H9 (cell line): Measurements from ENCODE around the gene SP110. TPM values are rescaled to one million over a fixed set of nuclear protein-coding genes. Genes with fewer than 3 reads are reported as not detected.

ENCODE experiments used
- DNase-seq: peaks from one replicate; pipeline ENCODE4 v3.0.0-alpha.2; 2017
- H2AFZ ChIP-seq: one replicate; pipeline ENCODE4 v1.6.1; 2013; ENCODE audit warnings: mild to moderate bottlenecking, low read length, control low read depth, moderate library complexity
- H2AK5ac ChIP-seq: 2 replicates; pipeline ENCODE4 v1.6.1; 2013; ENCODE audit warnings: low read length, control low read depth, mixed read lengths; ENCODE audit not compliant: insufficient read length
- H2BK120ac ChIP-seq: one replicate; pipeline ENCODE4 v1.6.1; 2013; ENCODE audit warnings: low read depth, mild to moderate bottlenecking, low read length, control low read depth, inconsistent platforms; ENCODE audit not compliant: poor library complexity, severe bottlenecking
- H2BK12ac ChIP-seq: 2 replicates; pipeline ENCODE4 v1.6.1; 2013; ENCODE audit warnings: low read length, control low read depth, mixed read lengths, low read depth; ENCODE audit not compliant: insufficient read length
- H2BK15ac ChIP-seq: 2 replicates; pipeline ENCODE4 v1.6.1; 2013; ENCODE audit warnings: low read depth, low read length, control low read depth
- H2BK20ac ChIP-seq: one replicate; pipeline ENCODE4 v1.6.1; 2013; ENCODE audit warnings: low read depth, mild to moderate bottlenecking, low read length, control low read depth, inconsistent platforms; ENCODE audit not compliant: poor library complexity, severe bottlenecking
- H2BK5ac ChIP-seq: 2 replicates; pipeline ENCODE4 v1.6.1; 2013; ENCODE audit warnings: low read length, control low read depth, mixed read lengths; ENCODE audit not compliant: insufficient read length
- H3K14ac ChIP-seq: 2 replicates; pipeline ENCODE4 v1.6.1; 2013; ENCODE audit warnings: low read length, control low read depth; ENCODE audit not compliant: insufficient read depth
- H3K18ac ChIP-seq: 2 replicates; pipeline ENCODE4 v1.6.1; 2013; ENCODE audit warnings: low read depth, mild to moderate bottlenecking, mixed read lengths, low read length, control low read depth; ENCODE audit not compliant: insufficient read length
- H3K23ac ChIP-seq: 2 replicates; pipeline ENCODE4 v1.6.1; 2013; ENCODE audit warnings: low read length, control low read depth, mixed read lengths, low read depth; ENCODE audit not compliant: insufficient read length
- H3K23me2 ChIP-seq: 2 replicates; pipeline ENCODE4 v1.6.1; 2013; ENCODE audit warnings: low read depth, mild to moderate bottlenecking, mixed read lengths, low read length, control low read depth; ENCODE audit not compliant: insufficient read length, poor library complexity, severe bottlenecking
- H3K27ac ChIP-seq: 2 replicates; pipeline ENCODE4 v1.5.1; 2013; ENCODE audit warnings: low read length, control low read depth, mixed read lengths, low read depth; ENCODE audit not compliant: insufficient read length
- H3K27me3 ChIP-seq: 2 replicates; pipeline ENCODE4 v1.6.1; 2013; ENCODE audit warnings: low read length, control low read depth, inconsistent platforms; ENCODE audit not compliant: insufficient read depth
- H3K4ac ChIP-seq: 2 replicates; pipeline ENCODE4 v1.6.1; 2013; ENCODE audit warnings: low read depth, mild to moderate bottlenecking, control low read depth, inconsistent platforms, low read length, moderate library complexity
- H3K4me1 ChIP-seq: 2 replicates; pipeline ENCODE4 v1.6.1; 2013; ENCODE audit warnings: low read length, control low read depth, inconsistent platforms; ENCODE audit not compliant: insufficient read depth
- H3K4me2 ChIP-seq: 2 replicates; pipeline ENCODE4 v1.6.1; 2013; ENCODE audit warnings: low read length, control low read depth, mixed read lengths; ENCODE audit not compliant: insufficient read length, insufficient read depth
- H3K56ac ChIP-seq: 2 replicates; pipeline ENCODE4 v1.6.1; 2013; ENCODE audit warnings: low read depth, mild to moderate bottlenecking, mixed read lengths, low read length, control low read depth; ENCODE audit not compliant: insufficient read length
- H3K79me1 ChIP-seq: 2 replicates; pipeline ENCODE4 v1.6.1; 2013; ENCODE audit warnings: low read depth, mild to moderate bottlenecking, moderate library complexity, low read length, control low read depth, inconsistent platforms; ENCODE audit not compliant: insufficient read depth, poor library complexity, severe bottlenecking
- H3K79me2 ChIP-seq: 2 replicates; pipeline ENCODE4 v1.6.1; 2013; ENCODE audit warnings: low read length, control low read depth, inconsistent platforms; ENCODE audit not compliant: insufficient read depth
- H3K9ac ChIP-seq: 2 replicates; pipeline ENCODE4 v1.6.1; 2013; ENCODE audit warnings: low read length, control low read depth, mixed read lengths; ENCODE audit not compliant: insufficient read length; ENCODE audit errors: extremely low read depth
- H3K9me3 ChIP-seq: one replicate; pipeline ENCODE4 v1.6.1; 2013; ENCODE audit warnings: low read depth, low read length, inconsistent platforms; ENCODE audit not compliant: control insufficient read depth
- H3T11ph ChIP-seq: one replicate; pipeline ENCODE4 v1.6.1; 2013; ENCODE audit warnings: mild to moderate bottlenecking, low read length, control low read depth, inconsistent platforms
- H4K20me1 ChIP-seq: one replicate; pipeline ENCODE4 v1.6.1; 2013; ENCODE audit not compliant: control insufficient read depth, insufficient read length, insufficient read depth
- H4K5ac ChIP-seq: 2 replicates; pipeline ENCODE4 v1.6.1; 2013; ENCODE audit warnings: low read depth, mild to moderate bottlenecking, mixed read lengths, low read length, control low read depth; ENCODE audit not compliant: insufficient read length
- H4K8ac ChIP-seq: replicated peaks from 2 replicates; pipeline ENCODE4 v1.6.1; 2013; ENCODE audit warnings: low read length, control low read depth, mixed read lengths, low read depth; ENCODE audit not compliant: insufficient read length
- H4K91ac ChIP-seq: 2 replicates; pipeline ENCODE4 v1.6.1; 2013; ENCODE audit warnings: low read depth, mild to moderate bottlenecking, moderate library complexity, mixed read lengths, low read length, control low read depth; ENCODE audit not compliant: insufficient read length
- H3K27ac Mint-ChIP-seq, 3 experiments: 2 replicates in 2 of 3; 3 replicates in 1 of 3; pipeline ENCODE4 v1.8.0; 2020 to 2021; ENCODE audit warnings: mixed read lengths in 3 of 3, mild to moderate bottlenecking in 1 of 3, moderate library complexity in 1 of 3
- H3K27me3 Mint-ChIP-seq: 2 replicates; pipeline ENCODE4 v1.8.0; 2021; ENCODE audit warnings: low read depth, mild to moderate bottlenecking, moderate library complexity, mixed read lengths
- H3K36me3 Mint-ChIP-seq, 3 experiments: 2 replicates in 2 of 3; 3 replicates in 1 of 3; pipeline ENCODE4 v1.8.0; 2020 to 2021; ENCODE audit warnings: low read depth in 3 of 3, mixed read lengths in 3 of 3; ENCODE audit not compliant: insufficient read depth in 1 of 3
- H3K4me1 Mint-ChIP-seq, 2 experiments: 2 replicates each; pipeline ENCODE4 v1.8.0; 2020; ENCODE audit warnings: mixed read lengths in 2 of 2
- H3K4me3 Mint-ChIP-seq, 2 experiments: 2 replicates in 1 of 2; 3 replicates in 1 of 2; pipeline ENCODE4 v1.8.0; 2020 to 2021; ENCODE audit warnings: mild to moderate bottlenecking in 2 of 2, mixed read lengths in 2 of 2, moderate library complexity in 1 of 2
- H3K9me3 Mint-ChIP-seq, 2 experiments: 2 replicates in 1 of 2; 3 replicates in 1 of 2; pipeline ENCODE4 v1.8.0; 2020; ENCODE audit warnings: mild to moderate bottlenecking in 2 of 2, mixed read lengths in 2 of 2, moderate library complexity in 1 of 2
- WGBS: extraction: QIAGEN DNeasy Blood & Tissue Kit; methylation state at CpG from one replicate; pipeline ENCODE4 v1.1.7; 2013; ENCODE audit warnings: missing lambda C conversion rate, low lambda C conversion rate, mixed read lengths; ENCODE audit not compliant: insufficient read length; ENCODE audit errors: extremely low coverage; 5-methylcytosine and 5-hydroxymethylcytosine counted together
- total RNA-seq: library from RNA; stranded (reverse); gene quantifications from 2 replicates; pipeline ENCODE4 v1.2.1, GENCODE V29; 2021
- TF ChIP-seq, protein P1 (sequence below): fragments of 200-600 bp; sonication (generic); conservative IDR thresholded peaks from 3 replicates; pipeline ENCODE4 v1.8.0; 2021; ENCODE audit warnings: antibody characterized with exemption, mild to moderate bottlenecking

The SP110 gene
- total RNA-seq, 1 experiment from 2014 or later: 3.7 TPM

DNA sequence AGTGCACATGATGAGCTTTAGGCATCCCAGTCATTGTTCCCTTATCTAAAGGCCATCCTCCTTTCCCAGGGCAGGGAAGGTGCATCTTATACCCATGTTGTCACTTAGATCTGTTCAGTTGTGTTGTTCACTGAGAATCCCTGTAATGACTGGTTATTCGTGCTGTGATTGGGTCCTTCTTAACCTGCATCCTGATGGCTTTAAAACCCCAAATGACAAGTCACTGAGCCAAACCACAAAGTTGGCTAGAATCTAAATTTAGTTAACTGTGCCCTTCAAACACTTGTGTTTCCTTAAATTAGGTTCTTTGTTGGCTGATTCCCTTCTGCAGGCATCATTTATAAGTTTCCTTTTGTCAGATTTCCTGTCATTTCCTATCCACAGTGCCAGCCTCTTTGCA lies 92.6 kb downstream of the SP110 start:
- H2AFZ ChIP-seq: no peak overlapping the region
- no peak overlapping the region for H3K9ac ChIP-seq
- H3K79me1 ChIP-seq: no peaks in the 10 kb centered on the region
- H3K4me3 Mint-ChIP-seq: no peak overlapping the region
- TF ChIP-seq, protein P1, sequence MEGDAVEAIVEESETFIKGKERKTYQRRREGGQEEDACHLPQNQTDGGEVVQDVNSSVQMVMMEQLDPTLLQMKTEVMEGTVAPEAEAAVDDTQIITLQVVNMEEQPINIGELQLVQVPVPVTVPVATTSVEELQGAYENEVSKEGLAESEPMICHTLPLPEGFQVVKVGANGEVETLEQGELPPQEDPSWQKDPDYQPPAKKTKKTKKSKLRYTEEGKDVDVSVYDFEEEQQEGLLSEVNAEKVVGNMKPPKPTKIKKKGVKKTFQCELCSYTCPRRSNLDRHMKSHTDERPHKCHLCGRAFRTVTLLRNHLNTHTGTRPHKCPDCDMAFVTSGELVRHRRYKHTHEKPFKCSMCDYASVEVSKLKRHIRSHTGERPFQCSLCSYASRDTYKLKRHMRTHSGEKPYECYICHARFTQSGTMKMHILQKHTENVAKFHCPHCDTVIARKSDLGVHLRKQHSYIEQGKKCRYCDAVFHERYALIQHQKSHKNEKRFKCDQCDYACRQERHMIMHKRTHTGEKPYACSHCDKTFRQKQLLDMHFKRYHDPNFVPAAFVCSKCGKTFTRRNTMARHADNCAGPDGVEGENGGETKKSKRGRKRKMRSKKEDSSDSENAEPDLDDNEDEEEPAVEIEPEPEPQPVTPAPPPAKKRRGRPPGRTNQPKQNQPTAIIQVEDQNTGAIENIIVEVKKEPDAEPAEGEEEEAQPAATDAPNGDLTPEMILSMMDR: no peak
- H3K27ac ChIP-seq: no peak overlapping the region
- DNase-seq: no peak
- H3K4ac ChIP-seq: no peak overlapping the region
- no CpG with 5 or more reads among the region's 1 CpG for WGBS
- H2BK20ac ChIP-seq: no peak overlapping the region
- no peak overlapping the region for H2AK5ac ChIP-seq
- H4K91ac ChIP-seq: no peak overlapping the region
- H3K4me1 Mint-ChIP-seq: no peaks in the 10 kb centered on the region
- no peaks in the 10 kb centered on the region; a peak in 1 of 7 replicates for H3K36me3 Mint-ChIP-seq
- H3K56ac ChIP-seq: no peak overlapping the region
- no peak overlapping the region for H2BK12ac ChIP-seq
- H3K27me3 ChIP-seq: no peaks in the 10 kb centered on the region
- no peak overlapping the region for H3K27ac Mint-ChIP-seq
- H2BK120ac ChIP-seq: no peak overlapping the region
- H3K4me1 ChIP-seq: no peaks in the 10 kb centered on the region
- H3K9me3 ChIP-seq: no peaks in the 10 kb centered on the region
- H3K27me3 Mint-ChIP-seq: no peaks in the 10 kb centered on the region; the same call in 1 of the 2 replicates
- no peak overlapping the region for H3K23ac ChIP-seq
- no peak overlapping the region for H3T11ph ChIP-seq
- H4K8ac ChIP-seq: no peak overlapping the region
- H3K79me2 ChIP-seq: no peaks in the 10 kb centered on the region
- no peak overlapping the region for H2BK5ac ChIP-seq
- H4K20me1 ChIP-seq: no peaks in the 10 kb centered on the region
- no peak overlapping the region for H3K18ac ChIP-seq
- no peak overlapping the region for H2BK15ac ChIP-seq
- H3K14ac ChIP-seq: no peak overlapping the region
- H4K5ac ChIP-seq: no peak overlapping the region
- no peak overlapping the region for H3K4me2 ChIP-seq
- H3K9me3 Mint-ChIP-seq: no peaks in the 10 kb centered on the region; a peak in 1 of 5 replicates
- H3K23me2 ChIP-seq: no peaks in the 10 kb centered on the region
